ENCODE results near the gene ADRA2B. TPM values are rescaled to one million over a fixed set of nuclear protein-coding genes. Genes with fewer than 3 reads are reported as not detected.

Gene ADRA2B
- total RNA-seq, 1 donor from 2014 or later = 0.32 TPM

- Histone ChIP-seq H3K36me3 (no peaks in the 10 kb centered on the region), H3K27me3 (ENCODE audit: low read depth) (no peaks in the 10 kb centered on the region), H3K27ac (no peak overlapping the region), H3K9me3 (peaks cover 7% of the 10 kb centered on the region), H3K4me3 (no peak overlapping the region), H3K4me1 (peaks cover 4% of the 10 kb centered on the region)
- intact Hi-C loops (cut with DNase I) = no loop called here
- ATAC-seq = no peak
- DNase-seq = no peak
- TF ChIP-seq, protein P1, sequence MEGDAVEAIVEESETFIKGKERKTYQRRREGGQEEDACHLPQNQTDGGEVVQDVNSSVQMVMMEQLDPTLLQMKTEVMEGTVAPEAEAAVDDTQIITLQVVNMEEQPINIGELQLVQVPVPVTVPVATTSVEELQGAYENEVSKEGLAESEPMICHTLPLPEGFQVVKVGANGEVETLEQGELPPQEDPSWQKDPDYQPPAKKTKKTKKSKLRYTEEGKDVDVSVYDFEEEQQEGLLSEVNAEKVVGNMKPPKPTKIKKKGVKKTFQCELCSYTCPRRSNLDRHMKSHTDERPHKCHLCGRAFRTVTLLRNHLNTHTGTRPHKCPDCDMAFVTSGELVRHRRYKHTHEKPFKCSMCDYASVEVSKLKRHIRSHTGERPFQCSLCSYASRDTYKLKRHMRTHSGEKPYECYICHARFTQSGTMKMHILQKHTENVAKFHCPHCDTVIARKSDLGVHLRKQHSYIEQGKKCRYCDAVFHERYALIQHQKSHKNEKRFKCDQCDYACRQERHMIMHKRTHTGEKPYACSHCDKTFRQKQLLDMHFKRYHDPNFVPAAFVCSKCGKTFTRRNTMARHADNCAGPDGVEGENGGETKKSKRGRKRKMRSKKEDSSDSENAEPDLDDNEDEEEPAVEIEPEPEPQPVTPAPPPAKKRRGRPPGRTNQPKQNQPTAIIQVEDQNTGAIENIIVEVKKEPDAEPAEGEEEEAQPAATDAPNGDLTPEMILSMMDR (IDR thresholded peaks at IDR 0.05) = no peak
These were observed 15.5 kb downstream of the ADRA2B start for GRCh38 chr2:96100893-96101304.

GRCh38 chr2:96099861-96100798 lies 16.2 kb downstream of the ADRA2B start:
- no peaks in the 10 kb centered on the region for H3K27me3 ChIP-seq (ENCODE audit: low read depth)
- intact Hi-C loops (cut with DNase I) = no loop called here
- peak; percentile 34 for DNase-seq
- TF ChIP-seq, protein P1 (IDR thresholded peaks at IDR 0.05) = no peak
- peaks cover 4% of the 10 kb centered on the region for H3K4me1 ChIP-seq
- H3K9me3 ChIP-seq = peaks cover under 1% of the 10 kb centered on the region
- no peaks in the 10 kb centered on the region for H3K36me3 ChIP-seq
- H3K4me3 ChIP-seq = no peak overlapping the region
- H3K27ac ChIP-seq = no peak overlapping the region
- ATAC-seq = peak in 1 of 2 donors; percentile 20

- no peaks in the 10 kb centered on the region for H3K27me3 ChIP-seq (ENCODE audit: low read depth)
- no peaks in the 10 kb centered on the region for H3K9me3 ChIP-seq
- ATAC-seq (peak in 1 of 2 donors; percentile 11), DNase-seq (peak; percentile 30)
- intact Hi-C loops (cut with DNase I) = no loop called here
- H3K4me1 ChIP-seq = peaks cover 4% of the 10 kb centered on the region
- TF ChIP-seq, protein P1 (IDR thresholded peaks at IDR 0.05) = no peak
- no peaks in the 10 kb centered on the region for H3K36me3 ChIP-seq
- peak overlapping the region; percentile 60 for H3K27ac ChIP-seq
- no peak overlapping the region for H3K4me3 ChIP-seq
These were observed 17.3 kb downstream of the ADRA2B start for GRCh38 chr2:96098900-96099590.

DNA sequence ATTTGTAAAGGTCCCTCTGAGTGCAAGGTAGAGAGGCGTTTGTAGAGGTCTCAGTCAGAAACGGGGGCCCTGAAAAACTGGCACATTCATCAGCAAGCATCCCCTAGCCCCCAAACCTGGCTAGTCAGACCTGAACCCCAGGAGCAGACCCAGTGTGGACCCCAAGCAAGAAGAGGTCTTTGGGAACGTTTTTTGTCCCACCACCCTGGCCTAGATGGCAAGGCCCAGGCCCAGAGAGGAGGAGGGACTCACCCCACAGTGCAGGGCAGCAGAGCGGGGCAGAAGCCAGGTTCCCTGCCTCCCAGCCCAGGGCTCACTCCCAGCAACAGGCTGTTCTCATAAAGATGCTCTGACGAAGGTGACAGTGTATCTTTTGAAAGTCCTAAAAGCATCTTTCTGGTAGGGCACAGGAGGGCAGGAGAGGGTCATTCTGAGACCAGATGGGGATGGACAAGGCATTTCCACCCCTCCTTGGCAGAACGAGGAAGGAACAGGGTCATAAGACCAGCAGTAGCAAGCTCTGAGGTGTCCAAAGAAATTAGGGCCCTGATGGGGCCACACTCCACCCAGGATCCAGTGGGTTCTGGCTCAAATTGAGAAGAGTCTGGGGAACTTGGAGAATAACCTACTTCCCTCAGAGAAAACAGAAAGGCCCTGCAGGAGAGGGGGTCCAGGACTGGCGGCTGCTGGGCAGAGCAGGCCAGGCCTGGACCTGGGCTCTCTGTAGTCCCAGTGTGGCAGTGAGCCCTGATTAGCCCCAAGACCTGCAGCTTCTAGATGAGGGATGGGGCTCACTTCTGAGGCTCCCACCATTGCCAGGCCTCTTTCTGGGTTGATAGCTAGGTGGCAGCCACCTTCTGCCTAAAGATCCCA lies 18.2 kb downstream of the ADRA2B start:
- Histone ChIP-seq H3K4me1 (peaks cover 4% of the 10 kb centered on the region), H3K9me3 (no peaks in the 10 kb centered on the region), H3K36me3 (no peaks in the 10 kb centered on the region), H3K27ac (peak overlapping the region; percentile 60), H3K4me3 (no peak overlapping the region), H3K27me3 (ENCODE audit: low read depth) (no peaks in the 10 kb centered on the region)
- TF ChIP-seq, protein P1 (IDR thresholded peaks at IDR 0.05) = no peak
- intact Hi-C loops (cut with DNase I) = no loop called here
- peak in 1 of 2 donors; percentile 18 for ATAC-seq
- DNase-seq = peak; percentile 10

DNA sequence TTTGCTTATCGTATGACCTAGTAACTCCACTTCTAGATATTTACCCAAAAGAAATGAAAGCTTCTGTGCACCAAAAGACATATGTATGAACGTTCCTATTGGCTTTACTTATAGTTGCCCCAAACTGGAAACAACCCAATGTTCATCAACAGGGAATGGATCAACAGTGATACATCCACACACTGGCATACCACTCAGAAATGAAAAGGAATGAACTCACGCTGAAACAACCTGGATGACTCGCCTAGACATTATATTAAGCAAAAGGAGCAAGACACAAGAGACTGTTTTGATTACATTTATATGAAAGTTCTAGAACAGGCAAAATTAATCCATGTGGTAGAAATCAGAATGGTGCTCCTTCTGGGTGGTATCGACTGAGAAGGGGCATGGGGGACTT lies 18.9 kb downstream of the ADRA2B start:
- Histone ChIP-seq H3K9me3 (no peaks in the 10 kb centered on the region), H3K4me3 (no peak overlapping the region), H3K36me3 (no peaks in the 10 kb centered on the region), H3K27ac (no peak overlapping the region), H3K4me1 (peaks cover 4% of the 10 kb centered on the region), H3K27me3 (ENCODE audit: low read depth) (no peaks in the 10 kb centered on the region)
- DNase-seq = no peak
- TF ChIP-seq, protein P1 (IDR thresholded peaks at IDR 0.05) = no peak
- intact Hi-C loops (cut with DNase I) = no loop called here
- no peak for ATAC-seq

Measured in lower lobe of right lung (tissue), 2 donors.